GM12864 (cell line): ENCODE data around the gene AOPEP.

Experiments used
- DNase-seq: peaks from one replicate; pipeline ENCODE4 v3.0.0-alpha.2; 2011; ENCODE audit warnings: low read depth
- H3K4me3 ChIP-seq: 2 replicates; pipeline ENCODE4 v1.5.1; 2011; ENCODE audit warnings: mild to moderate bottlenecking, low read depth, low read length, control low read depth
- CTCF ChIP-seq: IDR thresholded peaks from 2 replicates; pipeline ENCODE4 v1.5.1; 2011; ENCODE audit warnings: low read depth, mild to moderate bottlenecking, moderate library complexity, low read length, control low read depth, inconsistent platforms; ENCODE audit errors: missing control alignments

The AOPEP gene

DNA sequence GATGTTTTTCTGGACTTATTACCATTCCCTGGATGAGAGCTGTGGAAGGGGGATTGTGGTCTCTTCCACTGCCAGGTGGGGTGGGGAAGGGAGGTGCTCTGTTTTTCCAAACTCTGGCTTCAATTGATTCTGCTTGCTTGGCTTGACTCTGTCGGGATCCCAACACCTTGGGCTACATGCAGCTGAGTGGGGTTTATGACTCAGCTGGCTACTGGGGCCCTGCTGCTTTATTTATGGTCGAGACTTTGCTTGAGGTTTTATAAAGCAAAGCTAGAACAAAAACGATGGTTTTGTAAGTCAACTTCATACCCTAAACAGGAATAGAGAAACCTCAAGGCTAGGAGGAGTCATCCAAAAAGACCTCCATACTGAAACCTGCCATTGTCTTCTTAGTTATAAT, 76.3 kb downstream of the AOPEP start:
- no peak for DNase-seq
- no peak for TF ChIP-seq CTCF

GRCh38 chr9:94804316-94804715, 77.8 kb downstream of the AOPEP start:
- no peak for DNase-seq
- no peak for TF ChIP-seq CTCF
- no peak overlapping the region for H3K4me3 ChIP-seq

More for the DNA sequence above, 76.3 kb downstream of the AOPEP start:
- no peak overlapping the region for H3K4me3 ChIP-seq

GRCh38 chr9:94805051-94805489, 78.6 kb downstream of the AOPEP start:
- no peak for TF ChIP-seq CTCF
- no peak overlapping the region for H3K4me3 ChIP-seq
- DNase-seq = no peak

DNA sequence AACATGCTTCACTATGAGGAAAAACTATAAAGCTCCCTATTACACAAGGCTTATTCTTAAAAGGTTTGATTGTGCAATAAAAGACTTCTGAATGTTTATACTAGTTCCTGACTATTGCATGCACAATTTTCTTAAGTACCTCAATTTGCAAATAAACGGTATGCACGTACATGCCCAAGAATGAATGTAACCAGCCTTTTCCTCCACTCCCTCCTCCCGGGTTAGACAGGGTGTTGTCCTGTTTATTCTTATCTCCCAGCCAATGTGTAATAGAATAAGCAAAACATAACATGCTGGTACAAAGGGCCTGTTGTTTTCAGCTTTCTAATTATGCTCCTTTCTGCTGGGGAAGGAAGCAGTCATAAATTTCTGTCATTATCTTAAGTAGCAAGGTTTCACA, 79.1 kb downstream of the AOPEP start:
- no peak for DNase-seq
- TF ChIP-seq CTCF = no peak
- H3K4me3 ChIP-seq = no peak overlapping the region

GRCh38 chr9:94806307-94806893, 79.9 kb downstream of the AOPEP start:
- no peak for DNase-seq
- H3K4me3 ChIP-seq = no peak overlapping the region
- TF ChIP-seq CTCF = no peak

DNA sequence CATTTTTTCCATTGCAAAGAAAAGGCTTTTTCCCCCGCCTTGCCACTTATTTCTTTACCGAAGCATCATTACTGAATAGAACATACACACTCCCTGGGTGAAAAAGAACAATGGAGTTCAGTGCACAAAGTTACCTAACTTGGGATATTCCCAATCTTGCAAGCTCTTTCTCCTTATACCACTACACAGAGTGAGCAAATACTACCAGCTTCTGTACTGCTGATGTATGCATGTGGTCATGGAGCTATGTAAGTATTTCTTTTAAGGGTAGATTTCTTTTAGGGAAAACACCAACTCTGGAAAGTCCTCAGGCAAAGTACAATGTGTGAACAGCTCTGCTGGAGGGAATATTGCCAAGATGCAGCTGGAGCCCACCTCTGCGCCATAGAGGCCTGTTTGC, 81.1 kb downstream of the AOPEP start:
- DNase-seq = no peak
- no peak overlapping the region for H3K4me3 ChIP-seq
- no peak for TF ChIP-seq CTCF
